H1 (cell line): Measurements from ENCODE around the gene PTPN5. TPM values are rescaled to one million over a fixed set of nuclear protein-coding genes. Genes with fewer than 3 reads are reported as not detected.

Experiments used
- CHD2 ChIP-seq: IDR thresholded peaks from 2 replicates; pipeline ENCODE4 v1.6.1; 2012; ENCODE audit warnings: low read length, improper control_type of control experiment
- MAFK ChIP-seq: IDR thresholded peaks from 2 replicates; pipeline ENCODE4 v1.6.1; 2012; ENCODE audit warnings: low read depth, mild to moderate bottlenecking, improper control_type of control experiment, low read length
- POLR2A ChIP-seq, 2 experiments: IDR thresholded peaks; 1 replicate in 1 of 2; 2 replicates in 1 of 2; pipeline ENCODE4 v1.6.1; 2011; ENCODE audit warnings: low read depth in 2 of 2, low read length in 2 of 2, mild to moderate bottlenecking in 2 of 2; ENCODE audit errors: control extremely low read depth in 1 of 2
- POLR2AphosphoS5 ChIP-seq: IDR thresholded peaks from 2 replicates; pipeline ENCODE4 v1.6.1; 2011; ENCODE audit warnings: low read depth, low read length
- RXRA ChIP-seq: IDR thresholded peaks from 2 replicates; pipeline ENCODE4 v1.6.1; 2011; ENCODE audit warnings: low read depth, mild to moderate bottlenecking, low read length, moderate library complexity; ENCODE audit not compliant: insufficient read depth
- SP2 ChIP-seq: IDR thresholded peaks from 2 replicates; pipeline ENCODE4 v1.6.1; 2012; ENCODE audit warnings: mild to moderate bottlenecking, low read length, inconsistent platforms
- SP4 ChIP-seq: IDR thresholded peaks from 2 replicates; pipeline ENCODE4 v1.6.1; 2012; ENCODE audit warnings: low read length, inconsistent platforms
- YY1 ChIP-seq: IDR thresholded peaks from 2 replicates; pipeline ENCODE4 v1.6.1; 2011; ENCODE audit warnings: low read depth, mild to moderate bottlenecking, low read length
- polyA plus RNA-seq, 7 experiments: library from polyadenylated mRNA; depleted of rRNA in 3 of 7; stranded (reverse) in 5 of 7; unstranded in 2 of 7; fragments of >200 nt in 5 of 7; fragments of 200-250 nt in 2 of 7; gene quantifications; 1 replicate in 5 of 7; 2 replicates in 1 of 7; 4 replicates in 1 of 7; pipeline versions ENCODE4 v1.2.1 to v1.2.3, GENCODE V29; 2011 to 2013; ENCODE audit warnings: missing spikeins in 2 of 7, mixed read lengths in 2 of 7
- total RNA-seq: library from RNA; stranded (reverse); fragmentation: NEBNext Ultra II Directional; extraction: Animal tissue kit (Norgen Biotek cat#: 25700); gene quantifications from 2 replicates; pipeline ENCODE4 v1.2.1, GENCODE V29; 2021
- TF ChIP-seq, protein P1 (sequence below): IDR thresholded peaks from 2 replicates; pipeline ENCODE4 v1.6.1; 2012; ENCODE audit warnings: inconsistent platforms

The PTPN5 gene
- total and polyA plus RNA-seq, 2 of the 8 experiments (the other 6 are each of a cell fraction or from before 2014, with no cell fraction given) = 8.4 to 12.9 TPM

DNA sequence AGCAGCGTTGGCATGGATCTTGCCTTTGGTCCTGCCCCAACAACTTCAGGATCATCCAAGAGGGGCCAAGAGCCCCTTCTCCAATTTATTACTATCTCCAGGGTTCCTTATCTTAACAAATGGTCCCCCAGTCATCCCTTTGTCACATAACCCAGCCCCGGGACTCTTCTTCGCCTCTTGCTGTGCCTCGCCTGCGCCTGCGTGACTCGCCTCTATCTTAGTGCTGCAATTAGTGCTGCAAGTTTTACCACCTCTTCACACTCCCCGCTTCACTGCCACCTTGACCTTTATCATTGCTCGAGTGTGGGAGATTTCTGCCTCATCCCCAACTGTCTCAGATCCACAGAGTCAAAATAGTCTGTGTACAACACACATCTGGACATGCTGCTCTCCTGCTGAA, 61.6 kb downstream of the PTPN5 start (continued):
- TF ChIP-seq, protein P1, sequence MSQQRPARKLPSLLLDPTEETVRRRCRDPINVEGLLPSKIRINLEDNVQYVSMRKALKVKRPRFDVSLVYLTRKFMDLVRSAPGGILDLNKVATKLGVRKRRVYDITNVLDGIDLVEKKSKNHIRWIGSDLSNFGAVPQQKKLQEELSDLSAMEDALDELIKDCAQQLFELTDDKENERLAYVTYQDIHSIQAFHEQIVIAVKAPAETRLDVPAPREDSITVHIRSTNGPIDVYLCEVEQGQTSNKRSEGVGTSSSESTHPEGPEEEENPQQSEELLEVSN = no peak
- no peak for TF ChIP-seq POLR2AphosphoS5
- TF ChIP-seq CHD2 = no peak
- no peak for TF ChIP-seq YY1
- no peak for TF ChIP-seq RXRA
- TF ChIP-seq POLR2A (IDR thresholded peaks at IDR 0.05; ENCODE audit: control extremely low read depth in 1 of 2, low read depth in 2 of 2, low read length in 2 of 2) = no peak
- TF ChIP-seq SP4 = no peak
- no peak for TF ChIP-seq SP2
- no peak for TF ChIP-seq MAFK
